ENCODE measurements around the gene LEP. TPM values are rescaled to one million over a fixed set of nuclear protein-coding genes. Genes with fewer than 3 reads are reported as not detected.
A peak's percentile ranks its signal among the peaks of the same experiment; 100 is the strongest.

The LEP gene
- total and polyA plus RNA-seq, 2 of the 8 experiments (the other 6 are each of a cell fraction or from before 2014, with no cell fraction given), result not detected

GRCh38 chr7:128265906-128266300 lies 24.8 kb downstream of the LEP start:
- WGBS, 2 experiments (ENCODE audit: extremely low coverage in 1 of 2, insufficient coverage in 1 of 2, insufficient read length in 1 of 2, insufficient replicate concordance in 2 of 2, low coverage in 1 of 2, low lambda C conversion rate in 2 of 2, missing lambda C conversion rate in 1 of 2), result 68% methylated on average over 5 of the region's 5 CpGs; no CpG with 5 or more reads in 1 of the 2 experiments
- Histone ChIP-seq H4K91ac (replicated peaks; ENCODE audit: insufficient read length, low read length) (peak overlapping the region; percentile 66), H3K79me1 (ENCODE audit: low read depth, low read length) (no peaks in the 10 kb centered on the region; the same call in 1 of the 2 replicates), H2BK20ac (ENCODE audit: low read length) (peak overlapping the region; percentile 61; the same call in 1 of the 2 replicates), H2AK5ac (ENCODE audit: low read depth, low read length) (no peak overlapping the region; the same call in 1 of the 2 replicates), H3K36me3 (ENCODE audit: control insufficient read depth in 2 of 4, insufficient read depth in 4 of 4, low read length in 3 of 4) (no peaks in the 10 kb centered on the region), H2BK15ac (ENCODE audit: low read length) (no peak overlapping the region; the same call in 1 of the 2 replicates), H3K23me2 (ENCODE audit: low read depth, low read length) (no peaks in the 10 kb centered on the region; the same call in 1 of the 2 replicates), H3K79me2 (ENCODE audit: control insufficient read depth in 1 of 2, insufficient read depth in 2 of 2, low read length in 2 of 2) (no peaks in the 10 kb centered on the region), H3K4me1 (replicated peaks in 1 of 4; ENCODE audit: control insufficient read depth in 3 of 4, insufficient read depth in 4 of 4, low read length in 3 of 4) (peaks cover 4 to 24% (median 18%) of the 10 kb centered on the region in 4 experiments), H3K27ac (ENCODE audit: low read depth, low read length) (no peak overlapping the region), H3K56ac (replicated peaks; ENCODE audit: insufficient read length, low read depth, low read length) (no peak overlapping the region), H3K27me3 (replicated peaks in 1 of 4; ENCODE audit: control insufficient read depth in 3 of 4, extremely low read depth in 1 of 4, insufficient read depth in 3 of 4, low read length in 3 of 4) (peaks cover 0 to 3% (median 1%) of the 10 kb centered on the region in 4 experiments; a peak in 2 of 7 replicates), H2BK12ac (ENCODE audit: low read depth, low read length) (peak overlapping the region; percentile 80; the same call in 1 of the 2 replicates), H3K23ac (ENCODE audit: insufficient read length) (no peak overlapping the region), H3K18ac (ENCODE audit: extremely low read depth, low read length) (peak overlapping the region; percentile 76), H2BK5ac (ENCODE audit: low read depth, low read length) (no peak overlapping the region), H3K4me3 (ENCODE audit: extremely low read depth in 1 of 4, insufficient read depth in 2 of 4, low read depth in 3 of 4, low read length in 4 of 4) (no peak overlapping the region), H3K14ac (ENCODE audit: insufficient read length) (no peak overlapping the region), H2AFZ (ENCODE audit: low read length) (no peak overlapping the region), H4K20me1 (replicated peaks in 1 of 2; ENCODE audit: control insufficient read depth in 1 of 2, insufficient read depth in 2 of 2, low read length in 2 of 2) (no peaks in the 10 kb centered on the region), H3K9ac (replicated peaks in 1 of 4; ENCODE audit: extremely low read depth in 1 of 4, low read depth in 3 of 4, low read length in 3 of 4) (no peak overlapping the region), H3K9me3 (ENCODE audit: insufficient read depth in 2 of 2, low read depth in 1 of 2, low read length in 1 of 2) (no peaks in the 10 kb centered on the region), H4K5ac (ENCODE audit: insufficient read length, low read depth, low read length) (no peak overlapping the region), H3K4me2 (ENCODE audit: insufficient read depth in 1 of 2, low read depth in 2 of 2, low read length in 2 of 2) (no peak overlapping the region), H4K8ac (ENCODE audit: extremely low read depth, insufficient read depth, low read length) (no peak overlapping the region), H3K4ac (replicated peaks; ENCODE audit: insufficient read length, low read depth, low read length) (peak overlapping the region; percentile 3), H2BK120ac (replicated peaks; ENCODE audit: low read depth, low read length) (peak overlapping the region; percentile 44)
- DNase-seq (ENCODE audit: low read depth in 1 of 2, low spot score in 2 of 2) (no peak), FAIRE-seq (no peak)
- no peak for TF ChIP-seq RNF2 (IDR thresholded peaks at IDR 0.05; ENCODE audit: borderline replicate concordance, low read depth, low read length, missing control alignments, poor library complexity, severe bottlenecking)
- TF ChIP-seq BRCA1 (IDR thresholded peaks at IDR 0.05; ENCODE audit: low read depth, low read length), result no peak
- no peak for TF ChIP-seq SRF (IDR thresholded peaks at IDR 0.05; ENCODE audit: low read depth, low read length)
- TF ChIP-seq SIX5 (IDR thresholded peaks at IDR 0.05; ENCODE audit: low read depth, low read length), result no peak
- TF ChIP-seq SIN3A (conservative IDR thresholded peaks at IDR 0.05 in 1 of 2, IDR thresholded peaks at IDR 0.05 in 1 of 2; ENCODE audit: low read depth in 1 of 2, low read length in 2 of 2), result no peak
- no peak for TF ChIP-seq SP4 (IDR thresholded peaks at IDR 0.05; ENCODE audit: low read length)
- no peak for TF ChIP-seq JUN (IDR thresholded peaks at IDR 0.05; ENCODE audit: low read depth, low read length)
- TF ChIP-seq MAX (IDR thresholded peaks at IDR 0.05), result no peak
- TF ChIP-seq POLR2AphosphoS5 (IDR thresholded peaks at IDR 0.05; ENCODE audit: low read depth, low read length), result no peak
- TF ChIP-seq YY1 (IDR thresholded peaks at IDR 0.05; ENCODE audit: low read depth, low read length), result no peak
- no peak for TF ChIP-seq RXRA (IDR thresholded peaks at IDR 0.05; ENCODE audit: insufficient read depth, low read depth, low read length)
- TF ChIP-seq TCF12 (IDR thresholded peaks at IDR 0.05; ENCODE audit: low read depth, low read length), result no peak
- no peak for TF ChIP-seq ASH2L (IDR thresholded peaks at IDR 0.05; ENCODE audit: low read length)
- no peak for TF ChIP-seq BCL11A (IDR thresholded peaks at IDR 0.05; ENCODE audit: low read depth in 2 of 2, low read length in 2 of 2)
- ChIA-PET POLR2A (ENCODE audit: partially characterized antibody) (interaction anchor here (1.5 to 2.6 kb wide), 2 partner anchors 11 to 22 kb away, joined by 7 to 23 read pairs; no protein-coding TSS in a partner anchor), CTCF (ENCODE audit: partially characterized antibody) (interaction anchor here (0.9 to 1.3 kb wide), 3 partner anchors 56 to 115 kb away, joined by 3 to 4 read pairs (median 3); no protein-coding TSS in a partner anchor)
